Trophoblast cell (in vitro differentiated cells and primary cell): Measurements from ENCODE around the gene ZNF846. TPM values are rescaled to one million over a fixed set of nuclear protein-coding genes. Genes with fewer than 3 reads are reported as not detected.
A peak's percentile ranks its signal among the peaks of the same experiment; 100 is the strongest.

Experiments
- DNase-seq, 2 donors: peaks; one replicate each; pipeline ENCODE4 v3.0.0-alpha.2; 2016
- H2AFZ ChIP-seq: 2 replicates; pipeline ENCODE4 v1.6.1; 2013; ENCODE audit warnings: low read length, moderate library complexity, mild to moderate bottlenecking; ENCODE audit not compliant: insufficient read depth, poor library complexity
- H2AK5ac ChIP-seq: 2 replicates; pipeline ENCODE4 v1.6.1; 2013; ENCODE audit warnings: mild to moderate bottlenecking, low read length
- H2BK120ac ChIP-seq: 2 replicates; pipeline ENCODE4 v1.6.1; 2013; ENCODE audit warnings: low read length, mild to moderate bottlenecking, moderate library complexity; ENCODE audit not compliant: insufficient read depth, poor library complexity
- H2BK12ac ChIP-seq: 2 replicates; pipeline ENCODE4 v1.6.1; 2013; ENCODE audit warnings: mild to moderate bottlenecking, low read length, moderate library complexity
- H2BK5ac ChIP-seq: 2 replicates; pipeline ENCODE4 v1.6.1; 2013; ENCODE audit warnings: low read length, low read depth, moderate library complexity, mild to moderate bottlenecking; ENCODE audit not compliant: poor library complexity
- H3K14ac ChIP-seq: 2 replicates; pipeline ENCODE4 v1.6.1; 2013; ENCODE audit warnings: mild to moderate bottlenecking, low read length
- H3K18ac ChIP-seq: 2 replicates; pipeline ENCODE4 v1.6.1; 2013; ENCODE audit warnings: mild to moderate bottlenecking, low read length
- H3K23ac ChIP-seq: 2 replicates; pipeline ENCODE4 v1.6.1; 2013; ENCODE audit warnings: low read length
- H3K27ac ChIP-seq: 2 replicates; pipeline ENCODE4 v1.5.1; 2013; ENCODE audit warnings: low read depth, mild to moderate bottlenecking, inconsistent platforms, low read length, moderate library complexity
- H3K27me3 ChIP-seq: 2 replicates; pipeline ENCODE4 v1.6.1; 2013; ENCODE audit warnings: inconsistent platforms, mild to moderate bottlenecking, low read length, moderate library complexity; ENCODE audit not compliant: insufficient read depth
- H3K36me3 ChIP-seq, 2 experiments: 1 replicate in 1 of 2; 2 replicates in 1 of 2; pipeline ENCODE4 v1.6.1; 2013; ENCODE audit warnings: low read length in 2 of 2, mild to moderate bottlenecking in 2 of 2, moderate library complexity in 1 of 2; ENCODE audit not compliant: insufficient read depth in 2 of 2, control insufficient read depth in 1 of 2
- H3K4ac ChIP-seq: 2 replicates; pipeline ENCODE4 v1.6.1; 2013; ENCODE audit warnings: low read depth, mild to moderate bottlenecking, low read length, moderate library complexity
- H3K4me1 ChIP-seq, 2 experiments: 1 replicate in 1 of 2; 2 replicates in 1 of 2; pipeline ENCODE4 v1.6.1; 2013; ENCODE audit warnings: low read length in 2 of 2, mild to moderate bottlenecking in 2 of 2, moderate library complexity in 1 of 2; ENCODE audit not compliant: insufficient read depth in 2 of 2, control insufficient read depth in 1 of 2
- H3K4me2 ChIP-seq: 2 replicates; pipeline ENCODE4 v1.6.1; 2013; ENCODE audit warnings: inconsistent platforms, mild to moderate bottlenecking, low read length, moderate library complexity
- H3K4me3 ChIP-seq: 2 replicates; pipeline ENCODE4 v1.5.1; 2013; ENCODE audit warnings: mild to moderate bottlenecking, low read depth, low read length, inconsistent platforms
- H3K79me1 ChIP-seq: one replicate; pipeline ENCODE4 v1.6.1; 2013; ENCODE audit warnings: low read length
- H3K79me2 ChIP-seq: 2 replicates; pipeline ENCODE4 v1.6.1; 2013; ENCODE audit warnings: low read length, mild to moderate bottlenecking; ENCODE audit not compliant: control insufficient read depth, insufficient read depth, poor library complexity
- H3K9ac ChIP-seq: 2 replicates; pipeline ENCODE4 v1.6.1; 2013; ENCODE audit warnings: mild to moderate bottlenecking, low read length
- H3K9me3 ChIP-seq: 2 replicates; pipeline ENCODE4 v1.6.1; 2013; ENCODE audit warnings: low read depth, mild to moderate bottlenecking, control low read depth, inconsistent platforms, low read length; ENCODE audit not compliant: insufficient read depth
- H4K12ac ChIP-seq: 2 replicates; pipeline ENCODE4 v1.6.1; 2013; ENCODE audit warnings: low read depth, mild to moderate bottlenecking, low read length, moderate library complexity
- H4K8ac ChIP-seq: 2 replicates; pipeline ENCODE4 v1.6.1; 2013; ENCODE audit warnings: low read depth, mild to moderate bottlenecking, low read length, moderate library complexity
- H4K91ac ChIP-seq: one replicate; pipeline ENCODE4 v1.6.1; 2013; ENCODE audit warnings: low read depth, mild to moderate bottlenecking, low read length, moderate library complexity
- WGBS: extraction: QIAGEN DNeasy Blood & Tissue Kit; methylation state at CpG from one replicate; pipeline ENCODE4 v1.1.7; 2013; ENCODE audit warnings: missing lambda C conversion rate; ENCODE audit not compliant: insufficient read length, insufficient coverage; ENCODE audit errors: extremely low coverage; 5-methylcytosine and 5-hydroxymethylcytosine counted together
- polyA plus RNA-seq: library from polyadenylated mRNA; stranded (reverse); fragments of 200-250 nt; gene quantifications from 2 replicates; pipeline ENCODE4 v1.2.3, GENCODE V29; 2013

The ZNF846 gene
- polyA plus RNA-seq, result 6.0 and 6.3 TPM in 2 replicates

- H3K36me3 ChIP-seq, result peaks cover 2 to 5% of the 10 kb centered on the region in 2 experiments
- H3K14ac ChIP-seq, result peak within 1 kb of the TSS; percentile 81
- peak within 1 kb of the TSS; percentile 76 for H2AK5ac ChIP-seq
- no peaks in the 10 kb centered on the region for H3K79me2 ChIP-seq
- no peak within 1 kb of the TSS for H3K23ac ChIP-seq
- DNase-seq, result peak; percentile 99
- peaks cover 2 to 4% of the 10 kb centered on the region in 2 experiments for H3K4me1 ChIP-seq
- H2BK5ac ChIP-seq, result peak within 1 kb of the TSS; percentile 74
- no CpG with 5 or more reads among the region's 65 CpGs for WGBS
- H3K4me3 ChIP-seq, result peak within 1 kb of the TSS; percentile 79
- peak within 1 kb of the TSS; percentile 77 for H3K18ac ChIP-seq
- H3K4me2 ChIP-seq, result peak within 1 kb of the TSS; percentile 88
- H3K9ac ChIP-seq, result peak within 1 kb of the TSS; percentile 90
- H3K4ac ChIP-seq, result peak within 1 kb of the TSS; percentile 6
- no peak within 1 kb of the TSS for H2BK12ac ChIP-seq
- no peaks in the 10 kb centered on the region for H3K27me3 ChIP-seq
- H4K8ac ChIP-seq, result peak within 1 kb of the TSS; percentile 93
- H4K12ac ChIP-seq, result peak within 1 kb of the TSS; percentile 94
- peak within 1 kb of the TSS; percentile 53 for H2BK120ac ChIP-seq
- peak within 1 kb of the TSS; percentile 69 for H3K27ac ChIP-seq
- peaks cover 2% of the 10 kb centered on the region for H3K9me3 ChIP-seq
- peak within 1 kb of the TSS; percentile 73 for H2AFZ ChIP-seq
- peaks cover 6% of the 10 kb centered on the region for H3K79me1 ChIP-seq
- peak within 1 kb of the TSS; percentile 77 for H4K91ac ChIP-seq
Observed at GRCh38 chr19:9768175-9769112, at the start of gene ZNF846. Gene ZNF846, minus strand, starts transcription at chr19:9768738. Its CDS starts 3,788 bp downstream, at chr19:9764950.

GRCh38 chr19:9818175-9818733 lies 49.7 kb upstream of the ZNF846 start:
- DNase-seq, result peak in 1 of 2 donors; percentile 11
- H4K12ac ChIP-seq, result peak overlapping the region; percentile 98
- H3K4me2 ChIP-seq, result peak overlapping the region; percentile 74
- H3K79me2 ChIP-seq, result peaks cover 7% of the 10 kb centered on the region
- H3K4me1 ChIP-seq, result peaks cover 0 to 4% of the 10 kb centered on the region in 2 experiments
- H3K9ac ChIP-seq, result peak overlapping the region; percentile 86
- peak overlapping the region; percentile 96 for H3K4ac ChIP-seq
- H3K23ac ChIP-seq, result no peak overlapping the region
- H3K4me3 ChIP-seq, result peak overlapping the region; percentile 97
- H3K27me3 ChIP-seq, result no peaks in the 10 kb centered on the region
- WGBS, result no CpG with 5 or more reads among the region's 39 CpGs
- peak overlapping the region; percentile 96 for H2BK120ac ChIP-seq
- H3K18ac ChIP-seq, result peak overlapping the region; percentile 95
- H3K79me1 ChIP-seq, result peaks cover 6% of the 10 kb centered on the region
- H3K27ac ChIP-seq, result peak overlapping the region; percentile 97
- peak overlapping the region; percentile 100 for H2AFZ ChIP-seq
- H2BK5ac ChIP-seq, result peak overlapping the region; percentile 99
- H4K8ac ChIP-seq, result peak overlapping the region; percentile 99
- peak overlapping the region; percentile 93 for H2AK5ac ChIP-seq
- peaks cover 6 to 7% of the 10 kb centered on the region in 2 experiments for H3K36me3 ChIP-seq
- peaks cover 3% of the 10 kb centered on the region for H3K9me3 ChIP-seq
- no peak overlapping the region for H2BK12ac ChIP-seq
- H4K91ac ChIP-seq, result peak overlapping the region; percentile 90
- H3K14ac ChIP-seq, result peak overlapping the region; percentile 100

GRCh38 chr19:9811139-9811538 lies 42.6 kb upstream of the ZNF846 start:
- Histone ChIP-seq H3K27ac (no peak overlapping the region), H4K8ac (no peak overlapping the region), H3K79me2 (no peaks in the 10 kb centered on the region), H3K4me1 (no peaks in the 10 kb centered on the region), H3K4me2 (no peak overlapping the region), H3K9me3 (peaks cover 3% of the 10 kb centered on the region), H3K4me3 (no peak overlapping the region), H3K4ac (no peak overlapping the region), H2BK12ac (no peak overlapping the region), H3K36me3 (peaks cover 45 to 52% of the 10 kb centered on the region in 2 experiments), H3K23ac (no peak overlapping the region), H4K91ac (no peak overlapping the region), H4K12ac (no peak overlapping the region), H2BK120ac (no peak overlapping the region), H3K18ac (no peak overlapping the region), H2AK5ac (no peak overlapping the region), H2BK5ac (no peak overlapping the region), H2AFZ (no peak overlapping the region), H3K14ac (no peak overlapping the region), H3K27me3 (no peaks in the 10 kb centered on the region), H3K9ac (no peak overlapping the region), H3K79me1 (no peaks in the 10 kb centered on the region)
- DNase-seq, result no peak
- no CpG with 5 or more reads among the region's 21 CpGs for WGBS

- Histone ChIP-seq H3K79me1 (no peaks in the 10 kb centered on the region), H2BK120ac (no peak overlapping the region), H4K12ac (no peak overlapping the region), H3K4me1 (no peaks in the 10 kb centered on the region), H3K27me3 (no peaks in the 10 kb centered on the region), H2BK5ac (no peak overlapping the region), H3K9ac (no peak overlapping the region), H3K9me3 (no peaks in the 10 kb centered on the region), H4K91ac (no peak overlapping the region), H3K36me3 (peaks cover 44 to 54% of the 10 kb centered on the region in 2 experiments), H3K79me2 (no peaks in the 10 kb centered on the region), H3K4me3 (no peak overlapping the region), H3K14ac (no peak overlapping the region), H2BK12ac (no peak overlapping the region), H2AFZ (no peak overlapping the region), H4K8ac (no peak overlapping the region), H3K27ac (no peak overlapping the region), H3K4ac (no peak overlapping the region), H3K4me2 (no peak overlapping the region), H2AK5ac (no peak overlapping the region), H3K23ac (no peak overlapping the region), H3K18ac (no peak overlapping the region)
- DNase-seq, result no peak
- WGBS, result no CpG with 5 or more reads among the region's 11 CpGs
Observed at GRCh38 chr19:9808855-9809824, 40.6 kb upstream of the ZNF846 start.
